ENCODE measurements around the gene ADCY10. TPM values are rescaled to one million over a fixed set of nuclear protein-coding genes. Genes with fewer than 3 reads are reported as not detected.

The ADCY10 gene
- total and polyA plus RNA-seq, 9 of the 15 experiments (the other 6 are each of a cell fraction or from before 2014, with no cell fraction given) = 0.08 to 0.86 (median 0.22) TPM

DNA sequence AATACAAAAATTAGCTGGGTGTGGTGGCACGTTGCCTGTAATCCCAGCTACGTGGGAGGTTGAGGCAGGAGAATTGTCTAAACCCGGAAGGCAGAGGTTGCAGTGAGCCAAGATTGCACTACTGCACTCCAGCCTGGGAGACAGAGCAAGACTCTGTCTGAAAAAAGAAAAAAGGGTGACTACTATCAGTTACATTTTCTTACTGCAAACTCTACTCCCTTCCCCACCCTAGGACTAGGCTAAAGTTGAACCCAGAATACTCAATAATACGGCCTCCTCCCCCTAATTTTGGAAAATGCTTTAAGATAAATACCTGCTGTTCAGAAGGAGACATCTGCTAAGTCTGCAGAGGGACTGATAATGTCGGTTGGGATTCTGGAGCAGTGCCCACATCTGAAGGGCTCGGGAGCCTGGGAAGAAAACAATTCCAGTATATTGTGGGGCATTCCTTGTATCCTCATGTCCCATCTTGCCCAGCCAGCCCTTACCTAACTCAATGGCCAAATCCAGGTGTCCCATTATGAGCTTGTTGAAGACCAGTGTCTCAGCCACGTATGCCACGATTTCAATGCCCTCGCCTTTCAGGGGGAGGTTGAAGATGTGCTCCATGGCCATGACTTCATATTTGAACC lies 89.7 kb downstream of the ADCY10 start (continued):
- TF ChIP-seq, protein P1, sequence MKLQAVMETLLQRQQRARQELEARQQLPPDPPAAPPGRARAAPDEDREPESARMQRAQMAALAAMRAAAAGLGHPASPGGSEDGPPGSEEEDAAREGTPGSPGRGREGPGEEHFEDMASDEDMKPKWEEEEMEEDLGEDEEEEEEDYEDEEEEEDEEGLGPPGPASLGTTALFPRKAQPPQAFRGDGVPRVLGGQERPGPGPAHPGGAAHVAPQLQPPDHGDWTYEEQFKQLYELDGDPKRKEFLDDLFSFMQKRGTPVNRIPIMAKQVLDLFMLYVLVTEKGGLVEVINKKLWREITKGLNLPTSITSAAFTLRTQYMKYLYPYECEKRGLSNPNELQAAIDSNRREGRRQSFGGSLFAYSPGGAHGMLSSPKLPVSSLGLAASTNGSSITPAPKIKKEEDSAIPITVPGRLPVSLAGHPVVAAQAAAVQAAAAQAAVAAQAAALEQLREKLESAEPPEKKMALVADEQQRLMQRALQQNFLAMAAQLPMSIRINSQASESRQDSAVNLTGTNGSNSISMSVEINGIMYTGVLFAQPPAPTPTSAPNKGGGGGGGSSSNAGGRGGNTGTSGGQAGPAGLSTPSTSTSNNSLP (IDR thresholded peaks at IDR 0.05; ENCODE audit: borderline replicate concordance, low read depth, low read length) = 0 out of 2 replicates have a peak, but pooled peaks have one; percentile 10
- TF ChIP-seq, protein P2, sequence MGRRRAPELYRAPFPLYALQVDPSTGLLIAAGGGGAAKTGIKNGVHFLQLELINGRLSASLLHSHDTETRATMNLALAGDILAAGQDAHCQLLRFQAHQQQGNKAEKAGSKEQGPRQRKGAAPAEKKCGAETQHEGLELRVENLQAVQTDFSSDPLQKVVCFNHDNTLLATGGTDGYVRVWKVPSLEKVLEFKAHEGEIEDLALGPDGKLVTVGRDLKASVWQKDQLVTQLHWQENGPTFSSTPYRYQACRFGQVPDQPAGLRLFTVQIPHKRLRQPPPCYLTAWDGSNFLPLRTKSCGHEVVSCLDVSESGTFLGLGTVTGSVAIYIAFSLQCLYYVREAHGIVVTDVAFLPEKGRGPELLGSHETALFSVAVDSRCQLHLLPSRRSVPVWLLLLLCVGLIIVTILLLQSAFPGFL (CRISPR knock-in tag; IDR thresholded peaks at IDR 0.05) = no peak
- TF ChIP-seq, protein P3, sequence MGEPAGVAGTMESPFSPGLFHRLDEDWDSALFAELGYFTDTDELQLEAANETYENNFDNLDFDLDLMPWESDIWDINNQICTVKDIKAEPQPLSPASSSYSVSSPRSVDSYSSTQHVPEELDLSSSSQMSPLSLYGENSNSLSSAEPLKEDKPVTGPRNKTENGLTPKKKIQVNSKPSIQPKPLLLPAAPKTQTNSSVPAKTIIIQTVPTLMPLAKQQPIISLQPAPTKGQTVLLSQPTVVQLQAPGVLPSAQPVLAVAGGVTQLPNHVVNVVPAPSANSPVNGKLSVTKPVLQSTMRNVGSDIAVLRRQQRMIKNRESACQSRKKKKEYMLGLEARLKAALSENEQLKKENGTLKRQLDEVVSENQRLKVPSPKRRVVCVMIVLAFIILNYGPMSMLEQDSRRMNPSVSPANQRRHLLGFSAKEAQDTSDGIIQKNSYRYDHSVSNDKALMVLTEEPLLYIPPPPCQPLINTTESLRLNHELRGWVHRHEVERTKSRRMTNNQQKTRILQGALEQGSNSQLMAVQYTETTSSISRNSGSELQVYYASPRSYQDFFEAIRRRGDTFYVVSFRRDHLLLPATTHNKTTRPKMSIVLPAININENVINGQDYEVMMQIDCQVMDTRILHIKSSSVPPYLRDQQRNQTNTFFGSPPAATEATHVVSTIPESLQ (CRISPR knock-in tag; IDR thresholded peaks at IDR 0.05) = no peak
- TF ChIP-seq TAL1 (IDR thresholded peaks at IDR 0.05) = peak; percentile 66
- TF ChIP-seq, protein P4, sequence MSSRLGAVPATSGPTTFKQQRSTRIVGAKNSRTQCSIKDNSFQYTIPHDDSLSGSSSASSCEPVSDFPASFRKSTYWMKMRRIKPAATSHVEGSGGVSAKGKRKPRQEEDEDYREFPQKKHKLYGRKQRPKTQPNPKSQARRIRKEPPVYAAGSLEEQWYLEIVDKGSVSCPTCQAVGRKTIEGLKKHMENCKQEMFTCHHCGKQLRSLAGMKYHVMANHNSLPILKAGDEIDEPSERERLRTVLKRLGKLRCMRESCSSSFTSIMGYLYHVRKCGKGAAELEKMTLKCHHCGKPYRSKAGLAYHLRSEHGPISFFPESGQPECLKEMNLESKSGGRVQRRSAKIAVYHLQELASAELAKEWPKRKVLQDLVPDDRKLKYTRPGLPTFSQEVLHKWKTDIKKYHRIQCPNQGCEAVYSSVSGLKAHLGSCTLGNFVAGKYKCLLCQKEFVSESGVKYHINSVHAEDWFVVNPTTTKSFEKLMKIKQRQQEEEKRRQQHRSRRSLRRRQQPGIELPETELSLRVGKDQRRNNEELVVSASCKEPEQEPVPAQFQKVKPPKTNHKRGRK (tag; IDR thresholded peaks at IDR 0.05) = no peak
- no peak for TF ChIP-seq HDGF (IDR thresholded peaks at IDR 0.05)
- no peak for TF ChIP-seq PURB (CRISPR knock-in tag; IDR thresholded peaks at IDR 0.05; ENCODE audit: low read depth)
- peak; percentile 59; the same call in 1 of the 2 replicates for TF ChIP-seq ZNF584 (CRISPR knock-in tag; IDR thresholded peaks at IDR 0.05; ENCODE audit: low read depth)
- TF ChIP-seq TEAD2 (tag; IDR thresholded peaks at IDR 0.05) = no peak
- peak; percentile 37; the same call in 1 of the 2 replicates for TF ChIP-seq PTRF (tag; IDR thresholded peaks at IDR 0.05)
- TF ChIP-seq SP2 (IDR thresholded peaks at IDR 0.05; ENCODE audit: extremely low read depth, low read depth, low read length, poor library complexity, severe bottlenecking) = no peak
- no peak for TF ChIP-seq RUNX1 (IDR thresholded peaks at IDR 0.05; ENCODE audit: low read depth)
- TF ChIP-seq FOXP1 (CRISPR knock-in tag; IDR thresholded peaks at IDR 0.05) = no peak
- TF ChIP-seq ARID1B (IDR thresholded peaks at IDR 0.05) = peak; percentile 79
- no peak for TF ChIP-seq TBP (optimal IDR thresholded peaks at IDR 0.05; ENCODE audit: low read depth, low read length)
- TF ChIP-seq DMBX1 (CRISPR knock-in tag; IDR thresholded peaks at IDR 0.05; ENCODE audit: borderline replicate concordance) = peak; percentile 42; the same call in 1 of the 2 replicates
- no peak for TF ChIP-seq ARNT (IDR thresholded peaks at IDR 0.05)
